ENCODE measurements around the gene TMEM167B. TPM values are rescaled to one million over a fixed set of nuclear protein-coding genes. Genes with fewer than 3 reads are reported as not detected.

TMEM167B gene
- total RNA-seq, 1 experiment from 2014 or later = 15.6 TPM

- Mint-ChIP-seq H3K36me3 (peaks cover 48% of the 10 kb centered on the region), H3K4me3 (no peak overlapping the region), H3K4me1 (peaks cover 1% of the 10 kb centered on the region; the same call in 1 of the 2 replicates), H3K27ac (no peak overlapping the region), H3K27me3 (ENCODE audit: low read depth) (no peaks in the 10 kb centered on the region), H3K9me3 (no peaks in the 10 kb centered on the region)
- ChIA-PET CTCF (interaction anchor here (0.6 kb wide), 1 partner anchor 11 kb away, joined by 3 read pairs; no protein-coding TSS in a partner anchor), POLR2A (no interaction called here)
- ATAC-seq (no peak), DNase-seq (ENCODE audit: low spot score) (no peak)
- TF ChIP-seq ZNF121 (CRISPR knock-in tag; IDR thresholded peaks at IDR 0.05) = no peak
- no peak for TF ChIP-seq FOXK1 (CRISPR knock-in tag; IDR thresholded peaks at IDR 0.05)
- TF ChIP-seq SMAD4 (CRISPR knock-in tag; IDR thresholded peaks at IDR 0.05) = no peak
- TF ChIP-seq NR3C1 (CRISPR knock-in tag; conservative IDR thresholded peaks at IDR 0.05; ENCODE audit: low read depth) = no peak
- TF ChIP-seq ZNF512 (CRISPR knock-in tag; IDR thresholded peaks at IDR 0.05; ENCODE audit: borderline replicate concordance) = no peak
- no peak for TF ChIP-seq ARID4B (CRISPR knock-in tag; IDR thresholded peaks at IDR 0.05; ENCODE audit: borderline replicate concordance)
- TF ChIP-seq MXD4 (CRISPR knock-in tag; IDR thresholded peaks at IDR 0.05; ENCODE audit: borderline replicate concordance) = no peak
- no peak for TF ChIP-seq IRF1 (CRISPR knock-in tag; IDR thresholded peaks at IDR 0.05)
- TF ChIP-seq, protein P1, sequence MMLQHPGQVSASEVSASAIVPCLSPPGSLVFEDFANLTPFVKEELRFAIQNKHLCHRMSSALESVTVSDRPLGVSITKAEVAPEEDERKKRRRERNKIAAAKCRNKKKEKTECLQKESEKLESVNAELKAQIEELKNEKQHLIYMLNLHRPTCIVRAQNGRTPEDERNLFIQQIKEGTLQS (CRISPR knock-in tag; conservative IDR thresholded peaks at IDR 0.05) = no peak
- no peak for TF ChIP-seq ZNF219 (CRISPR knock-in tag; IDR thresholded peaks at IDR 0.05; ENCODE audit: borderline replicate concordance)
- no peak for TF ChIP-seq FOXJ3 (CRISPR knock-in tag; IDR thresholded peaks at IDR 0.05; ENCODE audit: borderline replicate concordance)
- TF ChIP-seq FOXP1 (CRISPR knock-in tag; IDR thresholded peaks at IDR 0.05; ENCODE audit: borderline replicate concordance) = no peak
- TF ChIP-seq MYBL2 (CRISPR knock-in tag; IDR thresholded peaks at IDR 0.05) = no peak
- no peak for TF ChIP-seq NFE2L1 (CRISPR knock-in tag; IDR thresholded peaks at IDR 0.05)
These were observed 21.3 kb upstream of the TMEM167B start for GRCh38 chr1:109069294-109069693.

- CTCF ChIA-PET = interaction anchor here (0.6 to 1.5 kb wide), 8 partner anchors 15 to 516 kb away, joined by 3 to 6 read pairs (median 3); a partner anchor contains a TSS
- Mint-ChIP-seq H3K4me3 (peak within 1 kb of the TSS; percentile 99), H3K27me3 (ENCODE audit: low read depth) (no peaks in the 10 kb centered on the region), H3K4me1 (peaks cover 27% of the 10 kb centered on the region), H3K9me3 (no peaks in the 10 kb centered on the region), H3K27ac (peak within 1 kb of the TSS; percentile 98), H3K36me3 (peaks cover 32% of the 10 kb centered on the region)
- POLR2A ChIA-PET = interaction anchor here (0.6 to 1.6 kb wide), 5 partner anchors 12 to 138 kb away, joined by 3 to 17 read pairs (median 3); partner anchors contain the start of genes SARS1 and WDR47
- ATAC-seq (peak; percentile 99), DNase-seq (ENCODE audit: low spot score) (peak; percentile 92)
- TF ChIP-seq ZNF416 (CRISPR knock-in tag; IDR thresholded peaks at IDR 0.05) (no peak), ZNF671 (CRISPR knock-in tag; IDR thresholded peaks at IDR 0.05) (no peak), NR3C1 (CRISPR knock-in tag; conservative IDR thresholded peaks at IDR 0.05; ENCODE audit: low read depth) (no peak), JAZF1 (CRISPR knock-in tag; IDR thresholded peaks at IDR 0.05) (no peak), ETV6 (CRISPR knock-in tag; IDR thresholded peaks at IDR 0.05) (peak; percentile 88), FOXP1 (CRISPR knock-in tag; IDR thresholded peaks at IDR 0.05; ENCODE audit: borderline replicate concordance) (peak; percentile 67; the same call in 1 of the 2 replicates), CREM (CRISPR knock-in tag; IDR thresholded peaks at IDR 0.05) (peak; percentile 84; the same call in 1 of the 2 replicates)
- TF ChIP-seq, protein P2, sequence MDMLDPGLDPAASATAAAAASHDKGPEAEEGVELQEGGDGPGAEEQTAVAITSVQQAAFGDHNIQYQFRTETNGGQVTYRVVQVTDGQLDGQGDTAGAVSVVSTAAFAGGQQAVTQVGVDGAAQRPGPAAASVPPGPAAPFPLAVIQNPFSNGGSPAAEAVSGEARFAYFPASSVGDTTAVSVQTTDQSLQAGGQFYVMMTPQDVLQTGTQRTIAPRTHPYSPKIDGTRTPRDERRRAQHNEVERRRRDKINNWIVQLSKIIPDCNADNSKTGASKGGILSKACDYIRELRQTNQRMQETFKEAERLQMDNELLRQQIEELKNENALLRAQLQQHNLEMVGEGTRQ (CRISPR knock-in tag; IDR thresholded peaks at IDR 0.05) = 0 out of 2 replicates have a peak, but pooled peaks have one; percentile 9
- TF ChIP-seq, protein P3, sequence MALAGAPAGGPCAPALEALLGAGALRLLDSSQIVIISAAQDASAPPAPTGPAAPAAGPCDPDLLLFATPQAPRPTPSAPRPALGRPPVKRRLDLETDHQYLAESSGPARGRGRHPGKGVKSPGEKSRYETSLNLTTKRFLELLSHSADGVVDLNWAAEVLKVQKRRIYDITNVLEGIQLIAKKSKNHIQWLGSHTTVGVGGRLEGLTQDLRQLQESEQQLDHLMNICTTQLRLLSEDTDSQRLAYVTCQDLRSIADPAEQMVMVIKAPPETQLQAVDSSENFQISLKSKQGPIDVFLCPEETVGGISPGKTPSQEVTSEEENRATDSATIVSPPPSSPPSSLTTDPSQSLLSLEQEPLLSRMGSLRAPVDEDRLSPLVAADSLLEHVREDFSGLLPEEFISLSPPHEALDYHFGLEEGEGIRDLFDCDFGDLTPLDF (CRISPR knock-in tag; IDR thresholded peaks at IDR 0.05) = 0 out of 2 replicates have a peak, but pooled peaks have one; percentile 45
- TF ChIP-seq, protein P4, sequence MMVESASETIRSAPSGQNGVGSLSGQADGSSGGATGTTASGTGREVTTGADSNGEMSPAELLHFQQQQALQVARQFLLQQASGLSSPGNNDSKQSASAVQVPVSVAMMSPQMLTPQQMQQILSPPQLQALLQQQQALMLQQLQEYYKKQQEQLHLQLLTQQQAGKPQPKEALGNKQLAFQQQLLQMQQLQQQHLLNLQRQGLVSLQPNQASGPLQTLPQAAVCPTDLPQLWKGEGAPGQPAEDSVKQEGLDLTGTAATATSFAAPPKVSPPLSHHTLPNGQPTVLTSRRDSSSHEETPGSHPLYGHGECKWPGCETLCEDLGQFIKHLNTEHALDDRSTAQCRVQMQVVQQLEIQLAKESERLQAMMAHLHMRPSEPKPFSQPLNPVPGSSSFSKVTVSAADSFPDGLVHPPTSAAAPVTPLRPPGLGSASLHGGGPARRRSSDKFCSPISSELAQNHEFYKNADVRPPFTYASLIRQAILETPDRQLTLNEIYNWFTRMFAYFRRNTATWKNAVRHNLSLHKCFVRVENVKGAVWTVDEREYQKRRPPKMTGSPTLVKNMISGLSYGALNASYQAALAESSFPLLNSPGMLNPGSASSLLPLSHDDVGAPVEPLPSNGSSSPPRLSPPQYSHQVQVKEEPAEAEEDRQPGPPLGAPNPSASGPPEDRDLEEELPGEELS (CRISPR knock-in tag; IDR thresholded peaks at IDR 0.05) = peak; percentile 73; the same call in 1 of the 2 replicates
These were observed 14.8 kb upstream of the TMEM167B start, which contains the start of gene TAF13 for GRCh38 chr1:109075531-109076490. TAF13 (minus strand) TSS chr1:109076003; CDS start chr1:109075947, 56 bp downstream.
